NCI-H1417 (cell line): ENCODE results near the gene GRK5.
"Not testable (repeated sequence)": the region's sequence is repeated elsewhere in the genome, so short reads cannot be mapped to it uniquely, and the experiment has no call there.

Experiments
- DNase-seq, 3 experiments: peaks; one replicate each; lab custom pipeline; 2025; lab: John Stamatoyannopoulos, UW

Gene GRK5

DNA sequence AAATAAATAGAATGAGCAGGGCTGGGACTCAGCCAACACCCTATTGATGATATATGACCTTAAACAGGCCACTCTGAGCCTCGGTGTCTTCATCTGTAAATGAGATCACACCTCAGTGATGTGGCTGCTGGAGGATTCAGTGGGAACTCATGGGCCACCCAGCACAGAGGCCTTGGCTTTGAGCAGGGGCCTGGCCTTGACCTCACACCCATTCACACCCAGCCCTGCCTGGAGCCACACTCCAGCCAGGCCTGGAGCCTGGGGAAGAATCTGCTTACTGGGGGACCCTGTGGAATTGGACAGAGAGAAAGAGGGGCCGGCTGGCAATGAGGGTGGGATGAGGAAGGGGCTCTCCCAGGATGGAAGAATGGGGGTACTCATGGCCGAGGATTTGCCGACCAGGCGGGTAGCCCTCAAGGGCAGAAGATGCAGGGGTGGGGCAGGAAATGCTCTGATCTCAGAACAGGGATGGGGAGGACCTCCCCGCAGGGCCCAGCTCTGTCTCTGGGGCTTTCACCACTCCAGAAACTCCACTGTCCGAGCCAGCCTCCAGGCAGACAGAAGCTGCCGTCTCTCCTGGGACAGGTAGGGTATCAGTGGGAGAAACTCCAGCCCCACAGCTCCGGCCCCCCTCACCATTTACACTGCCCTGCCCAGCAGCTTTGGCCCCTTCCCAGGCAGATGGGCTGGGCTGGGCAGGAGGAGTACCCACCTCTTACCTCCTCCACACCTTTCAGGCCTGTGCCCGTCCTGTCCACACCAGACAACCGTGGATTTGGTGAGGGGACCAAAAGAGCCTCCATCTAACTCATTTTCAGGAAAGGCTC is 253.2 kb downstream of the GRK5 start:
- no peak for DNase-seq

DNA sequence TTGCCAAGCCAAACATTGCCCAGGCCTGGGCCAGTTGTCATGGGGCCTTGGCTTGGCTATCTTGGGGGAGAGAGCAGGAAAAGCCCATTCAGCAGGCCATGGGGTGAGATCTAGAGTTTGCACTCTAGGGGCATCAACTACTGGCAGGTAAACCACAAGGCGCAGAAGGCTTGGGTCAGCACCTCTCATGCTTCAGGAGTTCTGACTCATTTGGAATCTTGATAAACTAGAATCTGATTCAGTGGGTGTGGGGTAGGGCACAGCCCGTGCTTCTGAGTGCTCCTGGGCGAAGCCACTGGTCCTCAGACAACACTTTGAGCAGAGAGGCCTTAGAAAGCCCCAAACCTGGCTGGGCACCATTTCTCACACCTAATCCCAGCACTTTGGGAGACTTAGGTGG is 254.0 kb downstream of the GRK5 start:
- DNase-seq = no peak

DNA sequence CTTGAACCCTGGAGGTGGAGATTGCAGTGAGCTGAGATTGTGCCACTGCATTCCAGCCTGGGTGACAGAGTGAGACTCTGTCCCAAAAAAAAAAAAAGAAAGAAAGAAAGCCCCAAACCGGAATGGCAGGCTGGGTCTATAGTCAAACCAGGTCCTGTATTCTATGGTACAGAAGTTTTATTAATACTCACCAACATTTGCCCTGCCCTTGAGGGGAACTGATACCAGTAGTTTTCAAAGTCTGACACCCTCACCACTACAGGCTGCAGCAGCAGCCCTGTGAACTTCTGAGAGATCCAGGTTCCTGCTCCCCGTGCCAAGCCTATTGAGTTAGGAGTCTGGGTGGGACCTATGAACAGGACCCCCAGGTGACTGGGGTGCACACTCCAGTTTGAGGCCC is 254.6 kb downstream of the GRK5 start:
- no peak for DNase-seq

DNA sequence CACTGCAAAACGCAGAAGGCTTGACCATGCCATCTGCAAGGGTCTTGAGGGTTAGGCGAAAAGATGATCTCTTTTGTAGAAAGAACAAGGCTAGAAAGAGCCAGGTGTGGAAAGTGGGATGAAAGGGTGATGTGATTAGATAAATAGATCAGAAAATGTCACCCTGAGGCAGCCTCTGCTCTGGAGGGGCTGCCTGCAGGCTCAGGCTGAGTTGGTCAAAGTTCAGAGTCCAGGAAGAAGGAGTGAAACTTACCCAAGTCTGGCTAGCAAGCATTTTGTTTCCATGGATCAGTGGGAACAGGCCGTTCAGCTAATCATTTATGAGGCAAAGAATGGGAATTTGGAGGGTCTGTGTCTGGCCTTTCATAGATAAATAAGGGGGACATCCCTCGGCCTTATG is 255.4 kb downstream of the GRK5 start:
- DNase-seq = no peak

DNA sequence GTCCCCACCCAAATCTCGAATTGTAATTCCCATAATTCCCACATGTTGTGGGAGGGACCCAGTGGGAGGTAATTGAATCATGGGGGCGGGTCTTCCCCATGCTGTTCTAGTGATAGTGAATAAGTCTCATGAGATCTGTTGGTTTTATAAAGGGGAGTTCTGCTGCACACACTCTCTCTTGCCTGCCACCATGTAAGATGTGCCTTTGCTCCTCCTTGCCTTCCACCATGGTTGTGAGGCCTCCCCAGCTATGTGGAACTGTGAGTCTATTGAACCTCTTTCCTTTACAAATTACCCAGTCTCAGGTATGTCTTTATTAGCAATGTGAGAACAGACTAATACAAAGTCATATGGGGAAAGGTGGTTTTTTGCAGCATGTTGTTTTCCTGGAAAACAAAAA is 255.8 kb downstream of the GRK5 start:
- not testable (repeated sequence) for DNase-seq

DNA sequence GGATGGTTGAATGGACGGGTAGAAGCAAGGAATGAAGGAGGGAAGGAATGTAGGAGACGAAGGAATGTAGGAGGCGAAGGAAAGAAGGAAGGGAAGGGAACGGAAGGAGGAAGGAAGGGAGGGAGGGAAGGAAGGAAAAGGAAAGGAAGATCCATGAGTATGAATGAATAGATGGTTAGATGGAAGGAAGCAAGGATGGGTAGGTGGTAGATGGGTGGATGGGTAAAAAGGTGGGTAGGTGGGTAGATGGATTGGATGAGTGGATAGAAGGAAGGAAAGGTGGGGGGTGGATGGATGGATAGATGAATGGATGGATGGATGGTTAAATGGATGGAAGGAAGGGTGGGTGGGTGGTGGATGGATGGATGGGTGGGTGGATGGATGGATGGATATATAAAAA is 257.7 kb downstream of the GRK5 start:
- DNase-seq = no peak

DNA sequence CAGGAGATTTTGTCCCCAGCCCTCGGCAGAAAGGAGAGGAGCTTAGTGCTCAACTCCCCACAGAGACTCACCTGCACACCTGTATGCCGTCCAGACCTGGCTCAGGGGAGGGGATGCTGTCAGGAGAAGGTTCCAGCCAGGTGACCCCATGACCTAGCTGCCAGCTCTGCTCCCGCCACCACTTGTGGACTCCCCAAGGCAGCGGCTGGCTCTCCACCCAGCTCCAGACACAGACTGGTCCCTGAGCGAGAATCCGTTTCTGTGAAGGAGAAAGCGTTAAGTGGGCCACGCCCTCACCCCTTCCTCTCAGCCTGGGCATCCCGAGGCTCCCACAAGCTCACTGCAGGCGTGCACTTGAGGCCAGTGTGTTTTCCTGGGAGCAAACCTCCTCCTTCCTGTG is 258.7 kb downstream of the GRK5 start:
- peak in 1 of 3 experiments; percentile 3 for DNase-seq

DNA sequence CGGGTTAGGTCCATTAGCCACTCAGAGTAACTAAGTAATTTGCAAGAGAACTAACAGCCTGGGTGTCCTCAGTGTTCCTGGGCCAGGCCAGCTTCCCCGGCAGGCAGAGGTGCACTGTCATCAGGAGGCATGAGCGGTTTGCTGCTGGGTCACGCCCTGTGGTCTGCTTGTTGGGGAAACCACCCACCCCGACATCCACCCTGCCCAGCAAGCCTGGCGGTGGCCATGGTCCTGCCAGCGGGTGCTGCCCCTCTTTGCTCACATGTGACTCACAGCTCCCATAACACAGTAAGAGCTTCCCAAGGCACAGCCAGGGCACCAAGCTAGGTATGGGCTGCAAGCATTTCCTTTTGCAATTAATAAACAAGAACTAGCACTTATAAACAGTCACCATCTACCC is 259.3 kb downstream of the GRK5 start:
- DNase-seq = no peak

DNA sequence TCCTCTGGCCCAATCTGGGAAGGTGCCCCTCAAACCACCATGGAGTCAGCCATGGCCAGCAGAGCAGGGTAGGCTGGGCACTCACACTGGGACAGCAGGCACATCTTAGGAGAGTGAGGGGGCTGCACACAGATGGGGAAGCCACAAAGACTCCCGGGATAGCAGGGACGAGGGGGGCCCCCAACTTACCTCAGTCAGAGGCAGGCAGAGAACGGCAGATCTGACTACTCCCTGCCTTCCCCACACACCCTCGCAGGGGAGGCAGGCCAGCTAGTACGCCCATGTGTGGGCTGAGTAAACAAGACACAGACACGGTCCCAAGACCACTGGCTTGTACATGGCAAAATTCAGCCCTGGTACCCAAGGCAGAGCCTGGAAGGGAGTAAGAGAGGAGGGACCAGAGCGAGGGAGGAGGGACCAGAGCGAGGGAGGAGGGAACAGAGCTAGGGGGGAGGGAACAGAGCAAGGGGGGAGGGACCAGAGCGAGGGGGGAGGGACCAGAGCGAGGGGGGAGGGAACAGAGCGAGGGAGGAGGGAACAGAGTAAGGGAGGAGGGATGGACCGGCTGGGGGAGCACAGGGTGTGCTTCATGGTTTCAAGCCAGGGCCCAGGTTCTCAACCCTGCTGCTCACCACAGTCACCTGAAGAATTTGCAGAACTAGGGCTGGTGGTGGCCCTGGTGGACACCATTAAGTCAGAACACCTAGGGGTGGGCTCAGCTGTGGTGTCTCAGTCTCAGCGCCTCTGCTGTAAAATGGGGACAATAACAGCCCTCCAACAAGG is 261.4 kb downstream of the GRK5 start:
- no peak for DNase-seq

DNA sequence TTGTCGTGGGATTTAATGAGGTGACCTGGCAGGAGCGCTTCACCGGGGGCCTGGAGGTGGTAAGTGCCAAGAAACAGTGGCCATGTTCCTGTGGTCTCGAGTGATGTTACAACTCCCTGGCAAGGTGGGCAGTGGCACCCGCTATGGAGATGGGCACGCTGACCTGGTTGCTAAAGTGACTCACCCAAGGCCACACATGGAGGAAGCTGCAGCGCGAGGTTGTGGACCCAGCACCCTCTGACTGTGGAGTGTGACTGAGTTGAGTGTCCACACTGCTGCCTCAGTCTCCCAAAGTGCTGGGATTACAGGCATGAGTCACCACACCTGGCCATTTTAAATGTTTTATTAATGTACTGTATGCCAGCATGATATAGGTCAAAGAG is 261.9 kb downstream of the GRK5 start:
- DNase-seq = no peak

DNA sequence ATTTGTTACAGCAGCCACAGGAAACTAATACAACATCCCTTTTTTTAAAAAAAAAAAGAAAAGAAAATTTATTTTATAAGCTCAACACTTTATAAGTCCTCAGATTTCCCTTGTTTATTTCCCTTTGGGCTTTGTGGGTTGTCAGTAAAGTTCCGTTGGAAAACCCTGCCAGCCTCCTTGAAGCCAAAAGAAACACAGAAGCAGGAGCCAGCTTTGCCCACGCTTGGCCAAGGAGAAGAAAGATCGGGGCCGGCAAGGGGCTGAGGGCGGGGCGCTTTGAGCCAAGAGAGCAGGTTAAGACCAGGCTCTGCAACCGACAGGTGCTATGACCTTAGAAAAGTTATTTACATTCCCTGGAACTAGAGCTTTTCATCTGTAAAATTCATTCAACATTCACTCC is 262.5 kb downstream of the GRK5 start:
- DNase-seq = no peak

DNA sequence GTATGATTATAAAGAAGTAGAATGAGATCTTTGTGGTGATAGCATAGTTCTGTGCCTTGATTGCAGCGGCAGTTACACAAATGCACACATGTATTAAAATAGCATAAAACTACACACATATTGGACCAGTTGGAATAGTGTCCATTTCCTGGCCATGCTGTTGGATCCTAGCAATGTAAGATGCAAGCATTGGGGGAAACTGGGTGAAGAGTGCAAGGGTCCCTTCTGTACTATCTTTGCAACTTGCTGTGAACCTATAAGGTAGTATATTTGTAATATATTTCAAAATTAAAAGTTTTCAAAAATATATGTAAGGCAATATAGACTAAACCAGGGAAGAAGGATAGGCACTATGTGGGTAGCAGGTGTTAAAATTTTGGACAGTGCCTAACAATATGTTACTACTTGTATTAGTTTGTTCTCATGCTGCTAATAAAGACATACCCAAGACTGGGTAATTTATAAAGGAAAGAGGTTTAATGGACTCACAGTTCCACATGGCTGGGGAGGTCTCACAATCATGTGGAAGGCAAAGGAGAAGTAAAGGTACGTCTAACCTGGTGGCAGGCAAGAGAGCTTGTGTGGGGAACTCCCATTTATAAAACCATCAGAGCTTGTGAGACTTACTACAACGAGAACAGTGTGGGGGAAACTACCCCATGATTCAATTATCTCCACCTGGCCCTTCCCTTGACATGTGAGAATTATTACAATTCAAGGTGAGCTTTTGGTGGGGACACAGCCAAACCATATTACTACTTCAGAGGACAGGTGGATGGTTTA is 263.7 kb downstream of the GRK5 start:
- DNase-seq = no peak

DNA sequence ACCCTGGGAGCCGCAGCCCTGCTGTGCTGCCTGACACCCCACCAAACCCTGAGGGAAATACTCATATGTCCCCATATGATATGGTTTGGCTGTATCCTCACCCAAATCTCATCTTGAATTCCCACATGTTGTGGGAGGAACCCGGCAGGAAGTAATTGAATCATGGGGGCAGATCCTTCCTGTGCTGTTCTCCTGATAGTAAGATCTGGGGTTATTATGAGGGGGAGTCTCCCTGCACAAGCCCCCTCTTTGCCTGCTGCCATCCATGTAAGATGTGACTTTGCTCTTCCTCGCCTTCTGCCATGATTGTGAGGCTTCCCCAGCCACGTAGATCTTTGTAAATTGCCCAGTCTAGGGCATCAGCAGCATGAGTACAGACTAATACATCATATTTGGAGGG is 266.4 kb downstream of the GRK5 start:
- no peak for DNase-seq

DNA sequence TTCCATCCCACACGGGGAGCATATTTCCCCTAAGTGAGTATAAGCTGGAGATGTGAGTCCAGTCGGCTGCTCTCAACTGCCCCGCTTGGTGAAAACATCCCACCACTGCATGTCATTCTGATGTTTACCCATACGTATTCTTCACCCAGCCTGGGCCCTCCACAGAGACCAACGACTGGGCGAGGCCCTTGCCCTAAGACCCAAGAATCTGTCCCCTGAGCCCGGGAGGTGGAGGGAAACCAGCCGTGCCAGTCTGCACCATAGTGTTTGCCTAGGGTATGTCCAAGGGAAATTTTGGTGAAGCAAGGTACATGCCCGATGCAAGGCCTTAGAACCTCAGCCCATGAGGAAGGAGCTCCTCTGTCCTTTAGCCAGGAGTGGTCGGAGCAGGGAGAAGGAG is 267.2 kb downstream of the GRK5 start:
- DNase-seq = no peak

DNA sequence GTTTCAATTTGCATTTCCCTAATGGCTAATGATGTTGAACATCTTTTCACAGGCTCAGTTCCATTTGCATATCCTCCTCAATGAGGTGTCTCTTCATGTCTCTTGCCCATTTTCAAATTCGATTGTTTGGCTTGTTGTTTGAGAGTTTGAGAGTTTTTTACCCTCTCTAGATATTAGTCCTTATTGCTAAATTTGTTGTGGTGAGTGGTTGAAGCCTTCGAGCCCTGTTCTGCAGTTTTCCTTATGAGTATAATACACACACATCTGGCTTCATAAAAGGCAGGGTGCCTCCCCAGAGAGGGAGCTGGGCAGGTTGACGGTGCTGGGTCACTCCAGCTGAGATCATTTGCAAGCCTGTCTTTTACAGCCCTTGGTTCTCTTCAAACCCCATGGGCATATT is 270.1 kb downstream of the GRK5 start:
- DNase-seq = no peak

DNA sequence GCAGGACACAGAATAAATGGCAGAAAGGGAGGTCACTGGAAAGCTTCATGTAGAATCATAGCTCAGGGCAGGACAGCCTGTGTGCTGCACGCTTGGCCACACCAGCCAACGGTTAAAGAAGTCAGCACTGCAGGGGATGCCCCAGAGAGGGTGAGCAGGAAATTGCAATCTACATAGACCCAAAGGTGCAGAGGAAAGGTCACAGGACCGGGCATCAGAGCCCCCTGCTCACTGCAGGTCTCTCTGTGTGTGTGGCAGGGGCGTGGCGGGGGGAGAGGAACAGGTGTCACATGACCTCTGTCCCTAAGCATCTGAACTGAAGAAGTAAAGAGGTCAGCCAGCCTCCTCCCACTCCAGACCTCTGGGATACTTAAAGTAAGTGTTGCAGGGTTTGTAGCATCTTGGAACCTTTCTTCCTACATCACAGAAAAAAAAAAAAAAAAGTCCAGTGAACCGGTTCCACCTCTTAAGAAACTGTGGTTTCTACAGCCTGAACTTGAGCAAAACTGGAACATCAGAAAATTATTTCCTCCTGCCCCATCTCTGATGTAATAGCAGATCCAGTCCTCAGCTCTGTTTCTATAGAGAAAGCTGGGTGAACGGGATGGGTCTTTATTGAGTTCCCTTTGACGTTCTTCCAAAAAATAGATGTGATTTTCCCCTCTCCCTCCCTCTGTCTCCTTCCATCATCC is 270.9 kb downstream of the GRK5 start:
- no peak for DNase-seq

DNA sequence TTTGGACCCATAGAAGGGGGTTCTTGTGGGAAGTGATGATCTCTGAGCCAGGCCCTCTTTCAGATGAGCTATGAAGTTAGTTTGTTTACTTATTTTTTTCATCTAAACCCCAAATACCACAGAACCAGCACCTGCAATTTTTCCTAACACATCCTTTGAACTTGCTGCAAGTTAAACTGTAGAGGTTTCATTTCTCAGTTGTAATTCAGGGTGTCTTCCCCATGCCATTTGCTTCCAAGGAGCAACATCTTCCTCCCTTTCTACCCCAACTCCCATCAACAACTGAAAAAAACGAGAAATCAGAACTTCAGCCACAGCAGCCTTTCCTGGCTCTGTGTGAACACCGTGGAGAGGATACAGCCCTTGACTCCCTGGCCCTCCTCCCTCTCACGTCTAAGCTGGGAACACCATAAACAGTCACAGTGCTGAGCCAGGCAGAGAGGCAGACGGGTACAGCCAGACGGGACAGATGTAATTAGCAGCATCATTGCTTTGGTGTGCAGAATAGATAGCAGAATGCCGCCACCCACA is 271.5 kb downstream of the GRK5 start:
- no peak for DNase-seq

DNA sequence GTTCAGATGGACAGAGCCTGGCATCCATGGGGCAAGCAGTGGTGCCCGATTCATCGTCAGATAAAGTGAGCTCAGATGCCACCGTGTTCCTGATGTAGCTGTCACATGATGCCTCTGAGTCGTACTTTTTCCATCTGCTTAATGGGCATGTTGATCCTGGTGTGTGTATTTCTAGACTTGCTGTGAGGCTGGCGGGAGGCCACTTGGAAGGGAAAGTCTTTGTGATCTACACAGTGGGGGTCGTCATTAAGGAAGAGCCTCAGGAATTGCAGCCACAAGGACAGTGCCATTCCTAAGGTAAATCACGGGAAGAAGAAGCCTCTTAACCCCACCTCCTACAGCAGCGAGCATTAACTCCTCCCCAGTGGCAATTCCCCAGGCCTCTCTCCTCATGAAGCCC is 272.2 kb downstream of the GRK5 start:
- peak in 2 of 3 experiments; percentile 1 to 18 for DNase-seq

DNA sequence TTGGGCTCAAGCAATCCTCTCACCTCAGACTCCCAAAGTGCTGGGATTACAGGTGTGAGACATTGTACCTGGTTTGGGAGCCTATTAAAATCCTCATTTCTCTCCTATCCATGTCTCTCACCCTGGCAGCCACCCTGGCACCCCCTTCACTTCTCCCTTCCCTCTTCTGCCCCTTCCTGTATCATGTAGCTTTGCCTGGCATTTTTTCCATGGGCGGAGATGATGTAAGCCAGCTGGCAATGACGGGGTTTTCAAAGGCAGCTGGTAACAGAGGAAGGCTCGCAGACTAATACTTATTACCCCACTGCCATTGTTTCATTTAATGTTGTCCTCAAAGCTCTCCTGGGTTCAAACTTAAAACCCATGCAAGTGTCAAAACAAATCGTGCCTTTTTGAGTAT is 273.3 kb downstream of the GRK5 start:
- peak in 1 of 3 experiments; percentile 1 for DNase-seq

DNA sequence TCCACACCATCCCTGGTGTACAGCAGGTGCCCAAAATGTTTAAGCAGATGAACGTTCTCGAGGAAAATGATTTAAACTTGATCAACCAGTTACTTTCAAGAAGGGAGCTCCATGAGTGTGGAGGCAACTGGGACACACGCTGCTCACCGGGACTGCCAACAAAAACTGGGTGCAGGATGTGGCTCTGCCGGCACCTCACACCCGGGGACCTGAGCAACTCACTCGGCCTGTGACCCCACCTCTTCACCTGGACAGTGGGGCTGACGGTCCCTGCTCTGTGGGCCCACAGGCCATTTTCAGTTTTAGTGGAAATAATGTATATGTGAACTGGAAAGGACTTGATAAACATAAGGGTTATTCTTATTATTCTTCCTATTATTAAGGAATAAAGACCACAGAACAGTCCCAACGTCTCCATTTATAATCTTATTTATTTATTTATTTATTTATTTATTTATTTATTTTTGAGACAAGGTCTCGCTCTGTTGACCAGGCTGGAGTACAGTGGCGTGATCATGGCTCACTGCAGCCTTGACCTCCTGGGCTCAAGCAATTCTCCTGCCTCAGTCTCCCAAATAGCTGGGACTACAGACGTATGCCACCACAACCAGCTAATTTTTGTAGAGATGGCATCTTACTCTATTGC is 274.5 kb downstream of the GRK5 start:
- DNase-seq = no peak

DNA sequence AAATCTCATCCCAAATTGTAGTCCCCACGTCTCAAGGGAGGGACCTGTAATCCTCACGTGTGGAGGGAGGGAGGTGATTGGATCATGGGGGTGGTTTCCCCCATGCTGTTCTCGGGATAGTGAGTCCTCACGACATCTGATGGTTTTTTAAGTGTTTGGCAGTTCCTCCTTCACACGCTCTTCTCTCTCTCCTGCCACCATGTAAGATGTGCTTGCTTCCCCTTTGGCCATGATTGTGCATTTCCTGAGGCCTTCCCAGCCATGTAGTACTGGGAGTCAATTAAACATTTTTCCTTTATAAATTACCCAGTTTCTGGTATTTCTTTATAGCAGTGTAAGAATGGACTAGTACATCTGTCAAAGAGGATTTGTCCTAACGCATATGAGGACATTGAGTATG is 275.6 kb downstream of the GRK5 start:
- no peak for DNase-seq
